Activated T-cell treated with anti-CD3 and anti-CD28 coated beads for 48 hours (primary cell): ENCODE results near the gene ANGPT4.
"Not testable (repeated sequence)": the region's sequence is repeated elsewhere in the genome, so short reads cannot be mapped to it uniquely, and the experiment has no call there.

Experiments
- DNase-seq: peaks from one replicate; pipeline ENCODE4 v3.0.0-alpha.2; 2020; ENCODE audit warnings: low read depth

Gene ANGPT4

GRCh38 chr20:872855-873520 lies 43.1 kb downstream of the ANGPT4 start:
- no peak for DNase-seq

GRCh38 chr20:871948-872347 lies 44.2 kb downstream of the ANGPT4 start:
- no peak for DNase-seq

GRCh38 chr20:871436-871835 lies 44.7 kb downstream of the ANGPT4 start:
- DNase-seq, result no peak

GRCh38 chr20:870758-871157 lies 45.4 kb downstream of the ANGPT4 start:
- no peak for DNase-seq

GRCh38 chr20:869606-870005 lies 46.5 kb downstream of the ANGPT4 start:
- no peak for DNase-seq

GRCh38 chr20:868279-868678 lies 47.9 kb downstream of the ANGPT4 start:
- no peak for DNase-seq

- DNase-seq, result no peak
These were observed 50.7 kb downstream of the ANGPT4 start for GRCh38 chr20:865440-865839.

- DNase-seq, result no peak
These were observed 55.2 kb downstream of the ANGPT4 start for GRCh38 chr20:860891-861290.

GRCh38 chr20:859751-860231 lies 56.3 kb downstream of the ANGPT4 start:
- no peak for DNase-seq

- no peak for DNase-seq
These were observed 58.1 kb downstream of the ANGPT4 start for GRCh38 chr20:858011-858410.

GRCh38 chr20:856361-856775 lies 59.8 kb downstream of the ANGPT4 start:
- DNase-seq, result no peak

- DNase-seq, result no peak
These were observed 60.4 kb downstream of the ANGPT4 start for GRCh38 chr20:855466-856360.

GRCh38 chr20:854601-855000 lies 61.5 kb downstream of the ANGPT4 start:
- no peak for DNase-seq

- no peak for DNase-seq
These were observed 62.6 kb downstream of the ANGPT4 start for GRCh38 chr20:853406-853996.

GRCh38 chr20:848731-849130 lies 67.4 kb downstream of the ANGPT4 start:
- not testable (repeated sequence) for DNase-seq

- no peak for DNase-seq
These were observed 67.9 kb downstream of the ANGPT4 start for GRCh38 chr20:848193-848592.

GRCh38 chr20:846894-847278 lies 69.2 kb downstream of the ANGPT4 start:
- DNase-seq, result no peak

- DNase-seq, result no peak
These were observed 69.9 kb downstream of the ANGPT4 start for GRCh38 chr20:845941-846893.

GRCh38 chr20:845226-845868 lies 70.8 kb downstream of the ANGPT4 start:
- DNase-seq, result no peak

- DNase-seq, result peak; percentile 80
These were observed 71.5 kb downstream of the ANGPT4 start for GRCh38 chr20:844473-845225.
